Hematopoietic multipotent progenitor cell treated with erythropoietin and hydrocortisone succinate and interleukin-3 and kit ligand, for 6 days (in vitro differentiated cells): Measurements from ENCODE around the gene TTC28.
"Not testable (repeated sequence)": the region's sequence is repeated elsewhere in the genome, so short reads cannot be mapped to it uniquely, and the experiment has no call there.

ENCODE experiments used
- DNase-seq: peaks from one replicate; pipeline ENCODE4 v3.0.0-alpha.2; 2015

Gene TTC28

DNA sequence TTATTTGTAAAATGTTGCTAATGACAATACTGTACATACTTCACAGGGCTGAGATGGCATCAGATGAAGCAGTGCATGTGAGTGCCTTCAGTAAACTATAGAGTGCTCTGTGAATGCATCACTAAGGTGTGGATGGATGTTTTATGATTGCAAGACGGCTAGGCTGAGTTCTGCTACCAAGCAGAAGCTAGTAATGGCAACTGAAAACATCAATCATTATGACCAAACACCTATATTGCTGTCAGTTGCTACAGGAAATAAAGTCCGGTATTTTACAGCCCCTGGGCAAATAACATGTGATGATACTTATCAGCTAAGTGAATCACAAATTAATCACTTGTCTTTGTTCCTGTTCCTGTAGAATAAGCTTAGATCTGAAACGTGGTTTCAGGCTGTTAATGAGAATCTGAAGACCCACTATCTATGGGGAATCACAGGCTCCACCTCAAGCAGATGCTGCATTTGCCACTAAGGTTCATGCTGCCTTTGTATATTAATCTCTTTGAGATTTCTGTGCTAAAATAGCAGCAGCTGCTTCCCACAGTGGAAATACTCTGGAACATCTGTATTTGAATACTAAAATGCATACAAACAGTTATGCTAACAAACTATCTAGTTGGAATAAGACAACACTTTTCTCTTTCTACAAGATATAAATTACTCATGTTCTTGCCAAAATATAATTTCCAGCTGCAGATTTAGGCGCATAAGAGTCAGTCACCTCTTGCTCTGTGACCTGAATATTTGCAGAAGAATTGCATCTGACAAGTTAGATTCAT is 506.6 kb downstream of the TTC28 start:
- DNase-seq = no peak

DNA sequence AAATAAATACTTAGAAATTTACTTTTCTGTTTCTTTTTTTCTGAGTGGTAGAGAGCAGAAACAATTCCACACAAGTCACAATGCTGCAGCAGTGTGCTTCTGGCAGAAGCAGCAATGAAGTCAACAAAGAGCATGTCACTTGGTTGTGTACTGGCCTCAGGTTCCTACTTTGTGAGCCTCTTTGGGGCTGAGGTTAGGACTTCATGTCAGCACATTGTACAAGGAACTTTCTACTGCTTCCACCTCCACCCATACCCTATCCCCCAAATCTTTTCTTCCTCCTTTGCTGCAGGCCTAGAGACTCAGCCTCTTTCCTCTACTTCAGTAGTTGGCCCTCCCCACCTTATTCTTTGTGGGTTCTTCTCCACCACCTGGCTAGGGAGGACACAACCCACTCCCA is 507.9 kb downstream of the TTC28 start:
- no peak for DNase-seq

DNA sequence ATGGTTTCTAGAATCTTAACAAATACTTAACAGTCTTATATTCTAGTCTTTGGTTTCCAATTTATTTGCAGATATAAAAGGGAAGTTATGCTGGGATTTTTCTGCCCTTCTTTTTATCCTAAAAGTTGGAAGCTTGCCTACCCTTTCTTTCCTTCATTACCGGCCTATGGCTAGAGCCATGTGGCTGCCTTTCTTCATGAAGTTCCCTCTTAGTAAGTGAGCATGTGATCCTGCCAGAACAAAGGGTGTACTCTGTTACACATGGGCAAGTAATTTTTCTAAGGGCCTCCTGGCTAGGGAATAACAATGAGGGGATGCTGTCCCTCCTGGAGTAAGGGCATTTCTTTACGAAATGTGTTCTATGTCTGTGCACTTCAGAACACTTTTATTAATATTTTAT is 508.5 kb downstream of the TTC28 start:
- DNase-seq = no peak

DNA sequence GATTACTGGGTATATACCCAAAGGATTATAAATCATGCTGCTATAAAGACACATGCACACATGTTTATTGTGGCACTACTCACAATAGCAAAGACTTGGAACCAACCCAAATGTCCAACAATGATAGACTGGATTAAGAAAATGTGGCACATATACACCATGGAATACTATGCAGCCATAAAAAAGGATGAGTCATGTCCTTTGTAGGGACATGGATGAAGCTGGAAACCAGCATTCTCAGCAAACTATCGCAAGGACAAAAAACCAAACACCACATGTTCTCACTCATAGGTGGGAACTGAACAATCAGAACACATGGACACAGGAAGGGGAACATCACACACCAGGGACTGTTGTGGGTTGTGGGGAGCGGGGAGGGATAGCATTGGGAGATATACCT is 510.3 kb downstream of the TTC28 start:
- DNase-seq = not testable (repeated sequence)

DNA sequence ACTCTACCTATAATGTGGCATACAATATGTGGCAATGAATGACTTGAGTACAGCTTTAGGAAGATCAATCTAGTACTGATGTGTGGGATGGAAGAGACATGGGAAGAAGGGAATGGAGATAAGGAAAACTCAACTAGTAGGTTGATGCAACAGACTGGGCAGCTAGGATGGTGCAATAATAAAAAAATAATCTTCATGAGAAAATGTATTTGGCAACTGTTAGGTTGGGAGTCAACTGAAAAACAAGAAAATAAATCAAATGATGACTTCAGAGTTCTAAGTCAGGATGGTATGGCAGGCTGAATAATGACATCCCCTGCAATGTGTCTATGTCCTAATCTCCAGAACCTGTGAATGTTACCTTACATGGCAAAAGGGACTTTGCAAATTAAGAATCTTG is 523.8 kb downstream of the TTC28 start:
- DNase-seq = no peak

DNA sequence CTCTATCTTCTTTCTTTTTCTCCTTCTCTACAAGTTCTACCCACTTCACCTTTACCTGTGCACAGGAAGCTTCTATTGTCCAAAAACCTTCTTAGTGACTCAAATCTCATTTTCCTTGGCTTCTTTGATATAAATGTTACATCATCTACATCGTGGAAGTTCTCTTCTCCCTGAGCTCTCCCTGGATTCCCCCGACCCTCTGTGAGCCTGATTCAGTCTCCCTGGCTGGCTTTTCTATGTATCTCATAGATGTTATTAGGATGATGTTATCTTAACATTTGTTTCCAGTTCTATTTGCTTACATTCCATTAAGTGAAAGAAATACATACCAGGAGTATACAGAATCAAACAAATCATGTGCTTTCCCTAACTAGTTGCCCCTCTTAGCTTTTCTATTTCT is 524.8 kb downstream of the TTC28 start:
- no peak for DNase-seq

DNA sequence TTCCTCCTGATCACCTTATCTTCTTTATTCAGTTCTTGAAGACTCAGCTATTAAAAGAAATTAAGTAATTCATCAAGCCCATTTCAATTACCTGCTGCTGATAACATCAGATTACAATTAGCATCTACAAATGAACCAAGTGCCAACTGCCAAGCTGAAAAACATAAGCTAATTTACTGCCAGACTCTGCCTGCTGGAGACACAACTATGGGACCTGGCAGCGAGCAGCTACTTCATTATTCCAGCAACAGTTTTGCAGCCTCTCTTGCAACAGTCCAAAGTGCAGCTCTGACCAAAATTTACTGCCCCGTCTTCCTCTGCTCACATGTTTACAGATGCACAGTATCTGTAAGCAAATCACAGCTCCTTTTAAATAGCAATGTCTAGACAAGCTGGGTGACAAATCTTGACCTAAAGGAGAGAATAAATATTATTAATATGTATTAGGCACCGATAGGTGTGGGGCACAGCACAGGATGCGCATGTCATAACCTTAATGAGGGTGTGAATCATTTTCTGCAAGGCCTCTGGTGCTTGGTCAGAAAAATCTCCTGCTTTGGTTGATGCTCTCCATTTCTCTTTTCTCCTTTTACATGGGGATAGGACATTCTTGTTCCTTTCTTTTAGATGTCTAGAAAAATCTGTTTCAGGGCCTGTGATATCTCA is 528.4 kb downstream of the TTC28 start:
- no peak for DNase-seq

DNA sequence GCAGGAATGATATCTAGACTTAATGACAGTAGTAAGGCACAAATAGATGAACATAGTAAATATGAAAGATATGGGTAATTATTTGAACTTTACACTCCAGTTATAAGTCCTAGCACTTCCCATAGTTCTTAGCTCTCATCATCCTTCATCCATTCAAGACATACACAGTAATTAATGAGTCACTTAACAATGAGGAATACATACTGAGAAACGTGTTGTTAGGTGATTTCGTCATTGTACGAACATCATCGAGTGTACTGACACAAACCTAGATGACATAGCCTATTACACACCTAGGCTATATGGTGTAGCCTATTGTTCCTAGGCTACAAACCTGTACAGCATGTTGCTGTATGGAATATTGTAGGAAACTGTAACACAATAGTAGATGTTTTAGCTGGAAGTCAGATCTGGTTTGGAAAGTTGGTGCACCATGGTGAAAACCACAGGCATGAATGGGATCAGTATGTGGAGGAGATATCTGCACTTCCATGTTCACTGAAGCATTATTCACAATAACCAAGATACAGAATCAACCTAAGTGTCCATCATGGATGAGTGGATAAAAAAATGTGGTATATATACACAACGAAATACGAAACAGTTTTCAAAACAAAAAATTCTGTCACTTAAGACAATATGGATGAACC is 530.7 kb downstream of the TTC28 start:
- DNase-seq = no peak

DNA sequence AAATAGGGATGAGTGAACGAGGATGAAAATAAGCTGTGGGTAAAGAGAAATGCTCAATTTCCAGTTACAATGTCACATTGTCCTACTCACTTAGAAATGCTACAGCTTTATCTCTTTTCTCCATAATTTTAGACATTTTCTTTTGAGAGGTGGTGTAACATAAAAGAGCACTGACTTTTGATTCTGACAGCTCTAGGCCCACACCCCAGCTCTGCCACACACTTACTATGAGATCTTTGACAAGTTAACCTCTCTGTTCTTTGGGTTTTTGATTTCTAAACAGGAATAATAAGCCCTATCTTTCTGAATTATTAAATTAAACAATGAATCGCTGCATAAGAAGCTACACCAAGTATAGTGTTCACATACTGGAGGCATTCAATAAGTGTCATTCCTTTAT is 532.2 kb downstream of the TTC28 start:
- DNase-seq = no peak

DNA sequence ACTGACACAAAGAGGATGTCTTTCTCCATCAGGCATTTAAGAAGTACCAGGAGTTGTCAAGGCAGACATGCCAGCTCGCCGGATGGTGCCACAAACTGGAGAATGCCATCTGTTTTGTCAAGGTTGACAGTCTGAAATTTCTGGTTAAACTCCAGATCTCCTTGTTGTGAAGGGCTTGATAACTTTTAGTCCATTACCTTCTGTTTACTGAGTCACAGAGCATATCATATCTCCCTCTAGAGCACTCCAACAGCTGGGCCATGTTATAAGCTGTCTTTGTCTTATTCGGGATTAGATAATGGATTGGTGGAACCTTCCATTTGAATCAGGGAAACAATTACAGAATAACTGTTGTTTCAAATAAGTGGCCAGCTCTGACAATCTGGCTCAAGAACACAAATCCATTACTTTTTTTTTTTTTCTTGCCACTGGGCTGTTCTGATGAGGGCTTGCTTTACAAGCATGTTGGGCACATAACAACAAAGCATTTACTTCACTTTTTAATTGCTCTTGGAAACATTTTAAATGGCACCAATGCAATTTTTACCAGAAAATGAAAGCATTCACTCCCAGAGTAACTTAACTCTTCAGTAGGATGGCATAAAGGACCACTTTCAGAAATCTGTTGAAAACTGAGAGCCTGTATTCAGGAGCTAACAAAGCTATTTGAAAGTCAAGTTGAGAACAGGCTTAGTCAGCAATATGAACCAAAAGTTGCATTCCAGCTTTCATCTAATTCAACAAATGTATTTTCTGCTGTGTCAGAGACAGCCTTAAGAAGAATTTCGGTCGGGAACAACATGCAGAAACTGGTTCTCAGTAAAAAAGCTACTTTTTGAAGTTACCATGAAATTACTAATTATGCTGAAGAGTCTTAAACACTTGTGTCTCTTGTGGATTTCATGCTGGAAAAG is 533.0 kb downstream of the TTC28 start:
- no peak for DNase-seq

DNA sequence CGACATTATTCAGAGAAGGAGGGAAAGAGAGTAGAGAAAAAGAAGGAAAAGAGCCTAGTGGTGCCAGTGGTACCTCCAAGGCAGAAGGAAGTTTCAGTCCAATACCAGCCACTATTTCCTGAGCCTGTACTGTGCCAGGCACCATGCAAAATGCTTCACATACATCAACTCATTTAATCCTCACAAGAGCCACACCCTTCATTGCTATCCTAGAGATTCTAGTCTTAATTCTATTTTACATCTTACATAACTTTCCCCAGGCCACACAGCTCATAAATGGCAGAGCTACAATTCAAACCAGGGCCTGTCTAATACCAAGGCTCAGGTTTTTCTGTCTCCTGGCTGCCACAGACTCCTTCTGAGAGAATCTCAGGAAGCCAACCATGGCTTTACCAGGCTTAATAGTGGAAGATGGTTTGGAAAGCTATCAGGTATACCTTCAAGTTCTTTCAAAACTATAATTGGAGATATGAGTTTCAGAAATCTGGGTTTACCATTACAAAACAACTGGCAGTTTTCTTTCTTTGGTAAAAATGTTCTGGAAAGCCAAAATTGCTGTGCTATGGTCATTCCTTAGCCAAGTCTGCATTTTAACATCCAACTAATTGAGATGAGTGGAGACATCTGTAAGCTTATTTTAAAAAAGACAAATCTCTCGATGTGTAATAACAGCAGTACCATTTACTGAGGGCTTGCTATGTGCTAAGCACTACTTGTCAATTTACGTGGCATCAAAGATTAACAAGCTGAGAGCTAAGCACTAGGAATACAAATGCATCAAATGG is 535.5 kb downstream of the TTC28 start:
- no peak for DNase-seq

DNA sequence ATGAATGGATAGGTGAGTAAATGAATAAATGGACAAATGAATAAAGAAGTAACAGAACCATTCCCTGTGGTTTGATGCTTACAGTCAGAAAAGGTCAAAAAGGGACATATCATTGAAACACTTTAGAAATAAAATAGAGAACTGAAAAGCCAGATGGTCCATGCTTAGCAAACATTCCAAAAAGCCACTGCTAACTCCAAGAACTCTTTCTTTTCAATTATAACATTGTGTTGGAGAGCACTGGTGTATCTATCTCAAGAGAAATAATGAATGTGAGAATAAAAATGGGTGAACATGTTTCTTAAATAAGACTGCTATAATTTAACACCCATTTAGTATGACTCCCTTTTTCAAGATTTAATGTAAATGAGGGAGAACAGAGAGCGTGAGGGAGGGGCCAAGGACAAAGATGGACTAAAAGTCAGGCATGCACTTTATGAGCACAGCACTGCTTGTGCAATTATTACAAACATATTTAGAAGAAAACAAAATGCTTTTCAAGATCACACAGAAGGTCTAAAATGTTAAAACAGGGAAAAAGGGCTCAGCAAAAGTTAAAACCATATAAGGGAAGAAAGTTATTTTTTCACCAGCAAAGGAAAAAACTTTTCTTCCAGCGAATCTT is 536.3 kb downstream of the TTC28 start:
- DNase-seq = no peak

DNA sequence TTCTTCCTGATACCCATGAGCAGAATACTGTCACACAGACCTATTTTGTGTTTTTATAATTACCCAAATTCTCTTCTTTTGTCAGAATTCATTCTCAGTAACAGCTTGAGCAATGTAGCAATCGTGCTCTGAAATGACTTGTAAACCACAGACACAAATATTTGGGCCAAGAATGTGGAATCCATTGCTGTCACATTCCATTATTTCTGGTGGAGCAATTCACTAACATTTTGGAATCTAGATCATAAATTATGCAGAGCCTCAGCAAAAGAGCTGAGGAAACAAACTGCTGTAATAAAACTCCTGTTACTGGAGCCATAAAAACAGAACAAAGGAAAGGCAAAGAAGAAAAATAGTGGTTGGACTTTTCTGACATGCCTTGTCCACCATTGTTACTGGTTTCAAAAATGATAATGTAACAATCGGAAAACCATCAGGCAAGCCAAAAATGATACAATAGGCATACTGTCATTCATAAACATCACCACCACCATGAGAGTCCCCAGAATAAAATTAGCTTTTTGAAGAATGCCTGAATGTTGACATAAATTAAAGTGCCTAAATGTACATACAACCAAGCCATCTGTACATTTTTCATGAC is 537.2 kb downstream of the TTC28 start:
- no peak for DNase-seq

DNA sequence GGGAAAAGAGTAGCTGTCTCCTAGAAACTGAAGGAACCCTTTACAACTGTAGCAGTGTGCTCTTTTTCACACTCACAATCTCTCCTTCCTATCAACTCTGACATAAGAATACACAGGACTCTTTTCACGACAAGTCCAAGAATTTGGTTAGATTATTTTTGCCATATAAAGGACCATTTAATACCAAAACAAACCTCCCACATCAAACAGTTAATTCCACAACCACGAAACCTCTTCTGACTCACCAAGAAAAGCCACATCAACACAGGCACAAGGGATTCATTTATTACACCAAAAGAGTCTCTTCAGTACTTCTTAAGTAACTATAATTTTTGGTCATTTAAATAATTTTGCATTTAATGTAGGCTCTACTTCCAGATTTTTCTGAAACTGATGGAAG is 538.0 kb downstream of the TTC28 start:
- DNase-seq = no peak

DNA sequence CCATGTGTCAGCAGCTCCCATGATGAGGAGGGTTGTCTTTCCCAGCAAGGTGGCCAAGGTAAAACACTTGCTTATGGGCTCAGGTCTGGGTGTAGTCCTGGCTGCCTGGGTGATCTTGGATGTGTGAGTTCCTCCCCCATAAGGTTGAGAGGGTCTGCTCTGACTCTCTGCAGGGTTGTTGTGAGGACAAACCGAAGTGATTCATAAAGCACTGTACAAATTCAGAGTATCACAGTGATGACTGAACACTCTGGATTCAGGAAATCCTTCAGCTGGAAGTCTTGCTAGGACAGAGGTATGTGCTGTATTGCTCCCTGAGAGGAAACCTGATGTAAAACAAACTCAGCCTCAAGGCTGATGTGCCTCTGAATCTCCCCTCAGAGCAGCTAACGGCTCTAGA is 539.7 kb downstream of the TTC28 start:
- DNase-seq = no peak

DNA sequence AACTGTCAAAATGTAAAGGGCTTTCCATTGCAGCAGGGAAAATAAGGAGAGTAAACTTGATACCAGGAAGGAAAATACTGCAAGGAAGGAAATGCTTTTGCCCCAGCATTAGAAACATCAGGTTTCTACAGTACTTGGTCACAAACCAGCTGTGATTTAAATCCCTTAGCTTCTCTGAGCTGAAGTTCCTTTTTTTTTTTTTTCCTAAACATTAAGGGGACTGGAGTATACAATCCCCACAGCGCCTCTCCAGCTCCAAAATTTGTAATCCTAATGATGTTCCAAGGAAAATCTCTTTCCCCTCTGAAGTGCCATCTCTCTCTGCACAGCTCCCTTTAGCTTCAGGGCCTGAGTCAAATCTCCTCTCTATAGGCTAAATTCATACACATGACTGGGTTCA is 540.1 kb downstream of the TTC28 start:
- no peak for DNase-seq

DNA sequence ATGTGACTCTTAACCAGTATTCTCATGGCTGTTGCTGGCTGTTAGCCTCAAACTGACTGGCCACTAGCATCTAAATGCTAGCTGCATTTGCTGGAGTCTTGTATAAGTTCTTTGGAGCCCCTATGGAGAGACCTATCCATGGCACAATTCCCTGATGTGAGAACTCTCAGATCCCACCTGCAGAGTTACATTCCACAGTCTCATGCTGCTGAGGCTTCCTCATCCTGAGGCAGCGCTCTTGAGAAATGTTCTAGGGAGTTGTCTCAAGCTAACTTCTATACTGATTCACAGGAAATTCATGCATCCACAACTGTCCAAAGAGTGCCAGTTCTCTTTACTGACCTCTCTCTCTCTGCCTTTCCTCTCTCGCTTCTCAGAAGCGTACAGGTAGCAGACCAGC is 542.6 kb downstream of the TTC28 start:
- no peak for DNase-seq

DNA sequence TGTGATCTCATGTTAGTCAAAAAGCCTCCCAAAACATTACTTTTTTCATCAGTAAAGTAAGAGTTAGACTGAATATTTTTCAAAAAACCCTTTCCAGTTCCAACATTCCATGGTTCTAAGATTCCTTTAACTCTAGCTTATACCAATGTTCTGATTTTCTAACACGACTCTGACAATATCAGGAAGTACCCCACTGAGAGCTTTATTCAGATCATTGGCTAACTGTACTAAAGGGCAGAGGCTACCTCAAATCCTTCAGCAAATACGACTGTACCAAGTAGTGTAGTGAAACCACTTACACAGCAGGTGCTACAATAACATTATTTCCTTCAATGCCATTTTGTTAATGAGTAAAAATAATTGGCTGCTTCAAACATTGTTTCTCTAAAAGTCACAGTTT is 547.2 kb downstream of the TTC28 start:
- DNase-seq = no peak

DNA sequence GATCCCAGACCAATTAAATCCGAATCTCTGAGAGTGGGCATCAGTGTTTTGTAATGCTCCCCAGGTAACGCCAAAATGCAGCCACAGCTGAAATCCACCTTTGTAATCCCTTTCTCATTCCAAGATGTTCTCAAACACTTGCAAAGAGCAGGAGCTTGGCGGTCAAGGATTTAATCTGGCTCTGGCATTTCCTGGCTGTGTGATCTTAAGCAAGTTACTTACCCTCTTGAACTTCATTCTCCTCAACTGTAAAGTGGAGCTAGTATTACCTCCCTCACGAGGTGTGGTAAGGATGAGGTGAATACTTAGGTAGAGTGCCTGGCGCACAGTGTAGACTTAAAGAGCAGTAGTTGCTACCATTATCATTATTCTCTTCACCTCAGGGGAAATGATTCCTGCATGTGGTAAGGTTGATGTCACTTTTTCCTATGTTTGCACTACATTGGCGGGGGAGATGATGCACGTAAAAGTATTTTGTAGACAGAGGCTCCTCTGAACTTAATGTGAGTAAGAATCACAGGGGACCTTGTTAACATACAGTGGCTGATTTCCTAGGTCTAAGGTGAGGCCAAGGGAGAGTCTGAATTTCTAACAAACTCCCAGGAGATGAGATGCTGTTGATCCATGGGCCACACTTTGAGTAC is 550.2 kb downstream of the TTC28 start:
- DNase-seq = no peak

DNA sequence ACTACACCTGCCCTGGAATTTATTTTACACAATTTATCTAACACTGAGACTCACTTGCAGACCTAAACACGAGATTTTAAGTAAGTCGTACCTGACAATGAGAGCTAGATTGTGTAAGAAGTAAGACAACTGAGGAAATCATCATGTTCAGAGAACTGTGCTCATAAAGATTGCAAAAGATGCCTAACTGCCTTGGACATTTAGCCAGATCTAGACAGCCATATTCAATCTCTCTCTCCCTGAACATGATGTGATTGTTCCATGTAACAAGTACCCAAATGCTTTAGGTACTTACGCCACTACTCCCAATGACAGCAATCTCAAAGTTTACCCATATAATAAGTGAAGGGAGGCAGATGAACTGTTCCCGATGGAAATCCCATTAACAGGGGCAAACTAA is 550.8 kb downstream of the TTC28 start:
- no peak for DNase-seq

DNA sequence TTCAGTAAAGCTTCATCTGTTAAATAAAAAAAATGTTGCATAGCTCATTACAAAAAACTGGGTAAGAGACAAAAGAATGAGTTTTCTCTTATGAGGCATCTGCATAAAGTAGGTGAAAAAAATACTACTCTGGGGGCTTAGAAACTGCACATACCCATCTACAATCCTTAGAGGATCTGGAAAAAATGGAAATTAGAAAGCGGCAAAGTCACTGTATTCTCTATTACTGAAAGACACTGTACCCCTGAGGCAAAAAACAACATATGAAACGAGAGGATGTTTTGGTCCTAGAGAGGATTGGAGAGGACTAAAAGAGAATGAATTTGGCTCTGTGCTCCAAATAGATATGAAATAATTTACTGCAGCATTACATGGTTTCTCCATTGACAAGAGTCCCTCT is 553.8 kb downstream of the TTC28 start:
- DNase-seq = no peak
